GM19455 (cell line): ENCODE results near the gene GLIPR1L1.

ENCODE experiments used
- ATAC-seq: cut with Tn5 transposase; IDR thresholded peaks from one replicate; pipeline ENCODE4 v1.9.1; 2021; ENCODE audit not compliant: unreplicated experiment

Gene GLIPR1L1

GRCh38 chr12:75349946-75350345 is 15.5 kb downstream of the GLIPR1L1 start:
- ATAC-seq: no peak

- no peak for ATAC-seq
Observed at GRCh38 chr12:75350413-75350812, 15.9 kb downstream of the GLIPR1L1 start.

- no peak for ATAC-seq
Observed at GRCh38 chr12:75354011-75354410, 19.5 kb downstream of the GLIPR1L1 start.

- no peak for ATAC-seq
Observed at GRCh38 chr12:75360920-75361319, 26.4 kb downstream of the GLIPR1L1 start.

- no peak for ATAC-seq
Observed at GRCh38 chr12:75361408-75361807, 26.9 kb downstream of the GLIPR1L1 start.

- ATAC-seq: no peak
Observed at GRCh38 chr12:75364919-75365318, 30.4 kb downstream of the GLIPR1L1 start.

GRCh38 chr12:75366629-75367028 is 32.2 kb downstream of the GLIPR1L1 start:
- ATAC-seq: no peak

- ATAC-seq: no peak
Observed at GRCh38 chr12:75374971-75375370, 40.5 kb downstream of the GLIPR1L1 start.

GRCh38 chr12:75378354-75378753 is 43.9 kb downstream of the GLIPR1L1 start:
- no peak for ATAC-seq

GRCh38 chr12:75389061-75389460 is 54.6 kb downstream of the GLIPR1L1 start:
- ATAC-seq: no peak

- no peak for ATAC-seq
Observed at GRCh38 chr12:75389706-75390105, 55.2 kb downstream of the GLIPR1L1 start.

GRCh38 chr12:75390156-75390898 is 55.9 kb downstream of the GLIPR1L1 start:
- ATAC-seq: peak; percentile 0

- ATAC-seq: peak; percentile 99
Observed at GRCh38 chr12:75390899-75391538, 56.5 kb downstream of the GLIPR1L1 start, which contains the start of gene GLIPR1L2. GLIPR1L2 (plus strand) TSS chr12:75391089; CDS start chr12:75391117, 28 bp downstream.

- ATAC-seq: no peak
Observed at GRCh38 chr12:75404231-75404630, 69.8 kb downstream of the GLIPR1L1 start.

GRCh38 chr12:75407683-75408082 is 73.2 kb downstream of the GLIPR1L1 start:
- no peak for ATAC-seq

- ATAC-seq: no peak
Observed at GRCh38 chr12:75409830-75410229, 75.4 kb downstream of the GLIPR1L1 start.

GRCh38 chr12:75414671-75415070 is 80.2 kb downstream of the GLIPR1L1 start:
- no peak for ATAC-seq

GRCh38 chr12:75419841-75420240 is 85.4 kb downstream of the GLIPR1L1 start:
- no peak for ATAC-seq
